Smooth muscle cell (in vitro differentiated cells): ENCODE measurements around the gene PLEKHA6. TPM values are rescaled to one million over a fixed set of nuclear protein-coding genes. Genes with fewer than 3 reads are reported as not detected.

ENCODE experiments used
- DNase-seq: peaks from one replicate; lab custom pipeline; 2025; ENCODE audit not compliant: unreplicated experiment; lab: John Stamatoyannopoulos, UW
- H2AFZ ChIP-seq: fragments of 200-600 bp; sonication (generic); 2 replicates; pipeline ENCODE4 v1.6.0; 2016; ENCODE audit warnings: antibody characterized with exemption, low read depth, mild to moderate bottlenecking
- H3F3A ChIP-seq: fragments of 200-600 bp; sonication (generic); 2 replicates; pipeline ENCODE4 v1.6.0; 2017; ENCODE audit warnings: antibody characterized with exemption, low read depth
- H3K27ac ChIP-seq: fragments of 200-600 bp; sonication (generic); 2 replicates; pipeline ENCODE4 v1.5.1; 2016; ENCODE audit warnings: low read depth, mild to moderate bottlenecking
- H3K27me3 ChIP-seq: fragments of 200-600 bp; sonication (generic); 2 replicates; pipeline ENCODE4 v1.6.1; 2016; ENCODE audit warnings: low read depth, mild to moderate bottlenecking
- H3K36me3 ChIP-seq: fragments of 200-600 bp; sonication (generic); 2 replicates; pipeline ENCODE4 v1.5.1; 2016; ENCODE audit warnings: low read depth
- H3K4me1 ChIP-seq: fragments of 200-600 bp; sonication (generic); 2 replicates; pipeline ENCODE4 v1.5.1; 2016; ENCODE audit warnings: low read depth
- H3K4me2 ChIP-seq: fragments of 200-600 bp; sonication (generic); 2 replicates; pipeline ENCODE4 v1.6.0; 2016; ENCODE audit warnings: mild to moderate bottlenecking
- H3K4me3 ChIP-seq: fragments of 200-600 bp; sonication (generic); 2 replicates; pipeline ENCODE4 v1.5.1; 2016; ENCODE audit warnings: mild to moderate bottlenecking
- H3K79me2 ChIP-seq: fragments of 200-600 bp; sonication (generic); 2 replicates; pipeline ENCODE4 v1.6.0; 2016; ENCODE audit warnings: low read depth, mild to moderate bottlenecking
- H3K9ac ChIP-seq: fragments of 200-600 bp; sonication (generic); 2 replicates; pipeline ENCODE4 v1.6.0; 2016; ENCODE audit warnings: low read depth
- H3K9me3 ChIP-seq: fragments of 200-600 bp; sonication (generic); replicated peaks from 2 replicates; pipeline ENCODE4 v1.5.1; 2016; ENCODE audit warnings: low read depth
- H4K20me1 ChIP-seq: fragments of 200-600 bp; sonication (generic); 2 replicates; pipeline ENCODE4 v1.6.0; 2016; ENCODE audit warnings: low read depth
- WGBS: methylation state at CpG from one replicate; pipeline ENCODE4 v1.1.7; 2016; ENCODE audit warnings: low lambda C conversion rate; 5-methylcytosine and 5-hydroxymethylcytosine counted together
- polyA plus RNA-seq: library from polyadenylated mRNA; unstranded; fragments of >200 nt; fragmentation: Nextera tagmentation; extraction: Ambion mirVana; gene quantifications from 2 replicates; pipeline ENCODE4 v1.2.1, GENCODE V29; 2016
- total RNA-seq: library from RNA; depleted of rRNA; stranded (reverse); fragments of >200 nt; gene quantifications from 2 replicates; pipeline ENCODE4 v1.2.3, GENCODE V29; 2014
- TF ChIP-seq, protein P1 (sequence below): fragments of 200-600 bp; sonication (generic); IDR thresholded peaks from 2 replicates; pipeline ENCODE4 v1.5.1; 2017; ENCODE audit warnings: borderline replicate concordance, mild to moderate bottlenecking, antibody characterized with exemption; ENCODE audit not compliant: insufficient read depth, poor library complexity, severe bottlenecking

PLEKHA6 gene
- total and polyA plus RNA-seq, 2 experiments from 2014 or later = 0.45 to 0.85 TPM

DNA sequence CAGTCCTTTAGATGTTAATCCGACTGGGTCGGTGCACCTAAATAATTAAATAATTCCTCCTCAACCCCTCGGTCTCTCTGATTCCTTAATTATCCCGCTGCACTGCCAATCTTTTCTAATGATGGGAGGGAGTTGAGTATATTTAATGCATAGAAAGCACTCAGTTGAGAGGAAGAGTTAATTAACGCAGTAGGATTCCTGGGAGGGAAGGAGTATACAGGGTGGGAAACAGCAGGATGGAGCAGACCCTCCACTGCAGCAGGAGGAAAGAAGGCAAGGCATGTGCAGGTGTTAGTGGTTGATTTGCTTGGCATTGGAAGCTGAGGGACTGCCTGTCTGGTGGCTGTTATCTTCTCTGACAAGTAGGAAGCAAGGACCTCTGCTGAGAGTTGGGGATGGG, 183.7 kb downstream of the PLEKHA6 start:
- Histone ChIP-seq H3K4me3 (no peak overlapping the region), H3K79me2 (no peaks in the 10 kb centered on the region), H3K9me3 (no peaks in the 10 kb centered on the region), H3K27me3 (peaks cover 40% of the 10 kb centered on the region), H3K4me1 (no peaks in the 10 kb centered on the region), H3K4me2 (no peak overlapping the region), H3K36me3 (no peaks in the 10 kb centered on the region), H3F3A (peaks cover 5% of the 10 kb centered on the region), H3K27ac (no peak overlapping the region), H2AFZ (no peak overlapping the region), H3K9ac (no peak overlapping the region), H4K20me1 (no peaks in the 10 kb centered on the region)
- 89% methylated on average over 5 of the region's 5 CpGs for WGBS
- TF ChIP-seq, protein P1, sequence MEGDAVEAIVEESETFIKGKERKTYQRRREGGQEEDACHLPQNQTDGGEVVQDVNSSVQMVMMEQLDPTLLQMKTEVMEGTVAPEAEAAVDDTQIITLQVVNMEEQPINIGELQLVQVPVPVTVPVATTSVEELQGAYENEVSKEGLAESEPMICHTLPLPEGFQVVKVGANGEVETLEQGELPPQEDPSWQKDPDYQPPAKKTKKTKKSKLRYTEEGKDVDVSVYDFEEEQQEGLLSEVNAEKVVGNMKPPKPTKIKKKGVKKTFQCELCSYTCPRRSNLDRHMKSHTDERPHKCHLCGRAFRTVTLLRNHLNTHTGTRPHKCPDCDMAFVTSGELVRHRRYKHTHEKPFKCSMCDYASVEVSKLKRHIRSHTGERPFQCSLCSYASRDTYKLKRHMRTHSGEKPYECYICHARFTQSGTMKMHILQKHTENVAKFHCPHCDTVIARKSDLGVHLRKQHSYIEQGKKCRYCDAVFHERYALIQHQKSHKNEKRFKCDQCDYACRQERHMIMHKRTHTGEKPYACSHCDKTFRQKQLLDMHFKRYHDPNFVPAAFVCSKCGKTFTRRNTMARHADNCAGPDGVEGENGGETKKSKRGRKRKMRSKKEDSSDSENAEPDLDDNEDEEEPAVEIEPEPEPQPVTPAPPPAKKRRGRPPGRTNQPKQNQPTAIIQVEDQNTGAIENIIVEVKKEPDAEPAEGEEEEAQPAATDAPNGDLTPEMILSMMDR = no peak
- DNase-seq = no peak

DNA sequence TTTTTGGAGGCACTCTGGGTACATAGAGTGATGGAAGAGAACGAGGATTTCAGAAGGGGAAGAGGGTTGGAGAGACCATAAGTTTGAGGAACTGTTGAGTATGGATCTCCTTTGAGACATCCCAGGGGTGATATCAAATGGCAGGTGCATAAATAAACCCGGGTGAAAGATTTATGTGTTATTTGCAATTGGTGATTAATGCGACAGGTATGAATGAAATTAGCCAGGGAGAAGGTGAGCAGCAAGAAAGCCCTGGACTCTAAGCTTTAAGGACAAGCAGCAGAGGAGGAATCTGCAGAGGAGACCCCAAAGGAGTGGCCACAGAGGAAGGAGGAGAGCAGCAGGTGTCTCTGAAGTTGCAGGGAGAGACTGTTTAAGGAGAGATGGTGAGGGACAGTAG, 184.8 kb downstream of the PLEKHA6 start:
- WGBS = 66% methylated on average over 3 of the region's 3 CpGs
- peaks cover 34% of the 10 kb centered on the region for H3K27me3 ChIP-seq
- no peak overlapping the region for H3K27ac ChIP-seq
- no peak for DNase-seq
- no peak overlapping the region for H3K4me2 ChIP-seq
- TF ChIP-seq, protein P1 = no peak
- peaks cover 5% of the 10 kb centered on the region for H3F3A ChIP-seq
- no peaks in the 10 kb centered on the region for H4K20me1 ChIP-seq
- H2AFZ ChIP-seq = no peak overlapping the region
- no peaks in the 10 kb centered on the region for H3K9me3 ChIP-seq
- no peak overlapping the region for H3K4me3 ChIP-seq
- H3K79me2 ChIP-seq = no peaks in the 10 kb centered on the region
- no peaks in the 10 kb centered on the region for H3K4me1 ChIP-seq
- H3K36me3 ChIP-seq = no peaks in the 10 kb centered on the region
- no peak overlapping the region for H3K9ac ChIP-seq

DNA sequence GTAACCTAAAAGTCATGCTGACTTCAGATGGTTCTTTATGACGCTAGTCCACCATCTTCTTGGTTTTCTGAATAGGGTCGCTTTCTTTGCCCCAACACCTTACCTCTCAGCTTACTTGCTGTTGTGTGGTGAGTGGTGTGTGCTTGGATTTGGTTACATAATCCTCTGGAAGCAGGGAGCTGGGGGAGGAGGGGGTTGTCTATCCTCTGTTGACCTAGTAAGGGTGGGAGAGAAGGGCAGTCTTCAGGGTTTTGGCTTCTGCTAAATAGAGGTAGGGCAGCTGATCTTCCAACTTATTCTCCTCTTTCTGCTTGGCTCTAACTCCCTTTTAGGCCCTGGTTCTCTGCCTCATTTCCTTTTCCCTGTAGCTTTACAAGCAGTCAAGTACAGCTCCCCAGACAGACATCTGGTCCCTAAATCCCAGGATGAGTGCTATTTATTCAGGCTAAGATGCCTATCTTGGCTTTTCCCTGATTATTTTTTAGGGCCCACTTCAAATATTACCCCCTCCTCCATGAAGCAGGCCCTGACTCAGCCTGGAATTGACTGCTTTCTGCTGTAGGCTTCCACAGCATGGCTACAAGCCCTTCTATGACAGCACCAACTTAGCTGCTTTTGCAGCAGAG, 187.2 kb downstream of the PLEKHA6 start:
- H3K4me3 ChIP-seq = no peak overlapping the region
- no peaks in the 10 kb centered on the region for H4K20me1 ChIP-seq
- H3K36me3 ChIP-seq = no peaks in the 10 kb centered on the region
- no peaks in the 10 kb centered on the region for H3K79me2 ChIP-seq
- no peak overlapping the region for H3K27ac ChIP-seq
- no peak for DNase-seq
- no peak overlapping the region for H3K4me2 ChIP-seq
- H3F3A ChIP-seq = peaks cover 5% of the 10 kb centered on the region
- 84% methylated on average over 2 of the region's 2 CpGs for WGBS
- no peak overlapping the region for H2AFZ ChIP-seq
- no peaks in the 10 kb centered on the region for H3K9me3 ChIP-seq
- peaks cover 20% of the 10 kb centered on the region for H3K27me3 ChIP-seq
- no peak overlapping the region for H3K9ac ChIP-seq
- H3K4me1 ChIP-seq = no peaks in the 10 kb centered on the region
- TF ChIP-seq, protein P1 = no peak

DNA sequence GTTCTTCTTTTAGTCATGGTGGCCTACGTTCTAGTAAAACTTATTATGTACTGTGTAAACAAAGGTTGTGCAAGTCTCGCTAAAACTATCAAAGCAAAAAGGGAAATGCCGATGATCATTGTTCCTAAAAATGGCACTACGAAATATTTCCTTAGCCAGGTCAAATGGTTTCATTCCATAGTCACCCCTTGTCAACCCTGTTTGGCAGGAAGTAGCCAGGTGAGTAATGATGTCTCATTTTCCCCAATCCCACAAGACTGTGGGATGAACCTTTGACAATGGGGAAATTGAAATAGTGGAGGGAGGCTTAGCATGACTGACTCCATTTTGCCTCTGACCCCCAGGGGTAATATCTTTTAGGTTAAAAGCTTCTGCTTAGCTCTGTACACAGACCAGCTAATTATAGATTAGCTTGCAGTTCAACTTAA, 188.0 kb downstream of the PLEKHA6 start:
- Histone ChIP-seq H3K36me3 (no peaks in the 10 kb centered on the region), H3K4me2 (no peak overlapping the region), H3K4me1 (no peaks in the 10 kb centered on the region), H3K4me3 (no peak overlapping the region), H3F3A (peaks cover 5% of the 10 kb centered on the region), H2AFZ (no peak overlapping the region), H3K27ac (no peak overlapping the region), H3K27me3 (peaks cover 19% of the 10 kb centered on the region), H3K9ac (no peak overlapping the region), H4K20me1 (no peaks in the 10 kb centered on the region), H3K79me2 (no peaks in the 10 kb centered on the region), H3K9me3 (no peaks in the 10 kb centered on the region)
- TF ChIP-seq, protein P1 = no peak
- WGBS = 49% methylated on average over 4 of the region's 4 CpGs
- DNase-seq = no peak
